NCI-H2107 (cell line): ENCODE measurements around the gene SLC12A7.
"Not testable (repeated sequence)": the region's sequence is repeated elsewhere in the genome, so short reads cannot be mapped to it uniquely, and the experiment has no call there.

ENCODE experiments used
- DNase-seq: peaks from one replicate; lab custom pipeline; 2025; lab: John Stamatoyannopoulos, UW

Gene SLC12A7

GRCh38 chr5:1111727-1112289, at the start of gene SLC12A7:
Gene SLC12A7 (minus strand): TSS chr5:1112063. CDS start chr5:1111991, 72 bp downstream.
- peak; percentile 67 for DNase-seq

- DNase-seq = no peak
Observed at GRCh38 chr5:1161108-1161832, 49.4 kb upstream of the SLC12A7 start.

DNA sequence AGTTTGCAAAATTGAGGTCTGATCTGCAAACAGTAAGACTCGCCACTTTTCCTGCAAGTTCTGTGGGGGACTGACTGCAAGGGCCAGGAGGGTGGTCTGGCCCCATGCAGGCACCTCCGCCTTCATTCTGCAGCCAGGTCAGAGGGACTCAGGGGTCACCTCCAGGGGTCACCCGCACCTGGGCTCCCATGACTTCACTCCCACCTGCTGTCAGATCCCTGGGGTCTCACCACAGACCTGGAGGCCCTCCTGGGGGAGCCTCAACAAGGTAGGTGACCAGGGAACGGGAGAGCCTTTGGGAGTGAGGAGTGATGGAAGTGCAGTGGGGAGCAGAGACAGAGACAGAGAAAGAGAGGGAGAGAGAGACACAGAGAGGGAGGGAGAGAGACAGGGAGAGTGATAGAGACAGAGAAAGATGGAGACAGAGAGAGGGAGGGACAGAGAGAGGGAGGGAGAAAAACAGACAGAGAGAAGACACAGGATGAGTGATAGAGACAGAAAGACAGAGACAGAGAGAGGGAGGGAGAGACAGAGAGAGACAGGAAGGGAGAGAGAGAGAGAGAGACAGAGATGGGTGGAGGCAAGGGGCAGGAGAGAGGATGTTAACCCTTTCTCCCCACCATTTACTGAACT, 48.0 kb upstream of the SLC12A7 start:
- no peak for DNase-seq

DNA sequence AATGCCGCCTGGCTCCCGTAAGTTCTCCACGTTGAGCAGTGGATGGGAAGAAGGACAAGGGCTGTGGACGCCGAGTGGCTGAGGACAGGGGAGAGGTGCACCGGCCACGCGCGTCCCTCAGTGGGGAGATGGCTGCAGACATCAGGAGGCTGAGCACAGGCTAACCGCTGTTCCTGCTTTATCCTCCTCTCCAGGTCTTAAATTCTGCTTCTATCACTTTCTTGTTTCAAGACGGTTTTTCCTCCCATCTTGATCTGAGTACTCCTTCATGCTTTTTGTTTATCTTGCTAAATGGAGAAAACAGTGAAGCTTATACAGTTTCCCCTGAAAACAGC, 47.4 kb upstream of the SLC12A7 start:
- no peak for DNase-seq

- no peak for DNase-seq
Observed at GRCh38 chr5:1158647-1159340, 46.9 kb upstream of the SLC12A7 start.

GRCh38 chr5:1157461-1157986, 45.7 kb upstream of the SLC12A7 start:
- DNase-seq = not testable (repeated sequence)

DNA sequence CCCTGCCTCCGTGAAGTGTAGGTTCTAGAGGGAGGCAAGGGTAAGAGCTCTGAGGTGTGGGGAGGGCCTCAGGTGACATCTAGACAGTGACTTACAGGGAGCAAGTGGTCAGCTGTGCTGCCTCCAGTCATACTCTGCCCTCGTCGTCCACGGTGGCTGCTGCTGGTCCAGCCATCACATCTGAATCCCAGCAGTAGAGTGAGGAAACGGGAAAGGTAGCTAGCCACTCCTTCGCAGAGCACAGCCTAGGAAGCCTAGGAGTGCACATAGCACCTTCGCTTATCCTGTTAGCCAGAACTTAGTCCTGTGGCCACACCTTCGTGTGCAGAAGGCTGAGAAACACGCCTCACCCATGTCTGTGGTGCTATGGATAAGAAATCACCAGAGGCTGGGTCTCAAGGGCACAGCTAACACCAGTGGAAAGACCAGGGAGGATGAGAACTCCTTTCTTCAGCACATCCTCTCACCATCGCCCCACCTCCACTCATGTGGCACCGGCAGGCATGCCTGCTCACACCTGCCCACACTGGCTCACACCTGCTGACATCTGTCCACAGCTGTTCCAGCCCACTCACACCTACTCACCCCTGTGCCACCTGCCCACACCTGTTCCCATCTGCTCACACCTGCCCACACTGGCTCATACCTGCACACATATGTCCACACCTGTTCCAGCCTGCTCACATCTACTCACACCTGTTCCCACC, 45.0 kb upstream of the SLC12A7 start:
- no peak for DNase-seq

DNA sequence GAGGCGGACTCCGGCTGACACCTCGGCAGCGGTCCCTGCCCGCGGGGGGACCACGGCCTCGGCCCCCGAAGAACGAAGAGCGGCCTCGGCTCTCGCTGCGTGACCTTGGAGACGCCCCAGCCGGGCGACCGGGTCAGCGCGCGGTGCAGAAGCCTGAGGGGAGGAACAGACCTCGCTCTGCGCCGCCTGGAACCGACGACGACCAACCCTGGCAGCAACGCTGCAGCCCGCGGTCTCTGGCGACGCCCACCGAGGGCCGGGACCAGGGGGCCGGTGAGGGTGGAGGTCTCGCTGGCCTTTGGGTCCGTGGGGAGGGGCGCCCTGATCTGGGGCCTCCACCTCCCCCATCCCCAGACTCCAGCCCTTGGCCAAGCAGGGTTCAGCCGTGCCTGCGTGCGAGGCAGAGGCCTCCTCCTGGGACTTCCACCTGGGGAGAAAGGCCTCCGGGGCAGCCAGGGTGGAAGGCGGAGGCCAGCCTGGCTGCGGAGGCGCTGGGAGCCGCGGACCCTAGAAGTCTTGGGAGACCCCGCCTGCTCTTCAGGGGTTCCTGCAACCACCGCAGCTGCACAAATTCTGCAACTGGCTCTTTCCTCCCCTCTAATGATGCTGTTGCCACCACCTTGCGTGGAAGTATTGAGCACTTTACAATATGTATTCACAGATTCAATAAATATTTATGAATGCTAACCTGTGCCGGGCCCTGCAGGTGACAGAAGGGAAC, 44.3 kb upstream of the SLC12A7 start:
- no peak for DNase-seq

DNA sequence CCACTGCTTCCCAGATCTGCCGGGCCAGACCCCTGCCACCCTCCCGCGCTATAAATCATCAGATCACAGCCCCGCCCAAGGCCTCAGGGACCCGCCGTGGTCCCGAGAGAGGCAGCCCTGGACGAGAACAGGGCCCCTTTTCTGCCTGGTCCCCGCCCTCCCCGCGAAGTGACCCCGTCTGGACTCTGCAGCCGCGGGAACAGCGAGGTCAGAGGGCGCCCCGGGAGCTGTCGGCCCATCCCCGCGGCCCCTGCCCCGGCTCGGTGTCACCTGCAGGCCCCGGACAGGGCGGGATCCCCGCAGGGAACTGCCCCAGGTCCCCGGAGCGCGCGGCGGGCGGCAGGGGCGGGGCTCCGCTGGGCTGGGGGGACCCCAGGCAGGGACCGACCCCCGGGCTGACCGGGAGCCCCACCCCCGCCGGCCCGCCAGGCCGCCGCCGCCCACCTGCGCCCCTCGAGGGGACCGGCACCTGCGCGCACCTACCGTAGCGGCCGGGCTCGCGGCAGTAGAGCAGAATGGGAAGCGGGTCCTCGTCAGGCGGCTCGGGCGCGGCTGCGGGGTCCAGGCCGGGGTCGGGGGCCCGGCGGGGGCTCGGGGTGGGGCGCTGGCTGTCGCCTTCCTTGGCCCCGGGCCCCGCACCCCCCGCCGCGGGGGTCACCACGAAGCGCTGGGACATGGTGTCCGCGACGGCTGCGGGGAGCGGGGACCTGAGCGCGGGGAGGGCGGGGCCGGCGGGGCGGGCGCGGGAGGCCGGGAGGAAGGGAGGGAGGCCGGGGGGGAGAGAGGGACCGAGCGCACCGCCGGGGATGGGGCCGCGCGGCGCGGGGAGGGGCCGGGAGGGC, 43.5 kb upstream of the SLC12A7 start:
- no peak for DNase-seq

DNA sequence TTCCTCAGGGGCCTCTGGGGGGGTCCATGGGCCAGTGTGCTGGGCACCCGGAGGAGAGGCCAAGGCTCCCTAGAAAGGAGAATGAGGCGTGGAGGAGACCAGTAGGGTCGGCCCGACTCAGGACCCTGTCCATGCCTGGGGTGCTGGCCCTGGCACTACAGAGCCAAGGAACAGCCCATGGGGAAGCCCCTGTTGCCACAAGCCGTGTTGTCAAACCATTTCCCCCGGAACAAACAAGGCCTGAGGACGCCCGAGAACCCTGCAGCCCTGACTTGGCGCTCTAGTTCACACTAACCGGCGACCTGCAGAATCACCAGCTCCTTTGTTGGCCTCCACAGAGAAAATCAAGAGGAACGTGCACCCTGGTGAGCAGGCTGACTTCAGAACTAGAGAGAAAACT, 41.6 kb upstream of the SLC12A7 start:
- DNase-seq = no peak

- no peak for DNase-seq
Observed at GRCh38 chr5:1152771-1153282, 41.0 kb upstream of the SLC12A7 start.

DNA sequence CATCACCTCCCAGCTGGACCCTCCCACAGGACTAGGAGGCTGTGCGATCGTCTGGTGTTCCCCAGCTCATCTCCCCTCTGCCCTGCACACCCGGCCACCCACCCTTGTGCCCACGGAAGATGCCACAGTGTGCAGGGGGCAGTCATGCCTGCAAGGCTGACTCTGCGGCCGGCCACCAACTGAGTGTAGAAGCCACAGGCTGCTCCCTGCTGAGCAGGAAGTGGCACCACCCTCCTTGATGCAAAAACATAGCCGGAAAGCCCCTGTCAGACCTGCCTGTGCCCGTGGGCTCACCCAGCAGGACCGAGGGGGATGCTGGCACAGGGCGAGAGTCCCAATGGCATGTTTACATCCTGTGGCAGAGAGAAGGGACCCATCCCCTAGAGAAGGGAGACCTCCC, 40.3 kb upstream of the SLC12A7 start:
- no peak for DNase-seq

GRCh38 chr5:1151316-1151715, 39.5 kb upstream of the SLC12A7 start:
- no peak for DNase-seq

DNA sequence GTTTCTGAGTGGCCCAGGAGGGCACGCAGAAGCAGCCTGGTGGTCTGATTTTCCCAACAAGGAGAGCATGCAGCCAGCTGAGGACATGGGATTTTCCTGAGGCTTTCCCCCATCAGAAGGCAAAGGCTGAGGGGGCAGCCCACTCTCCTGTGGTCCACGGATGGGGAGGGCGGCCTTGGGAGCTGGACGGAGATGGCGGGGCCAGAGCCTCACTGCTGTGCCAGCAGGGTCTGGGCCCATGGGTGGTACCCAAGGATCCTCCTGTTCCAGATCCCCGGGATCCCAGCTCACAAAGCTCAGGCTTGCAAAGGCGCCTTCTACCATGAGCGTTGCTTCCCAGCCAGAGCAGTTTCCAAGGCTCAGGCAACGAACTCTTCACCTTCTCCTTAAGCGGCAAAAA, 39.0 kb upstream of the SLC12A7 start:
- DNase-seq = no peak

GRCh38 chr5:1144638-1145396, 33.0 kb upstream of the SLC12A7 start:
- DNase-seq = no peak

GRCh38 chr5:1144089-1144488, 32.2 kb upstream of the SLC12A7 start:
- no peak for DNase-seq

- no peak for DNase-seq
Observed at GRCh38 chr5:1143670-1143951, 31.7 kb upstream of the SLC12A7 start.

- no peak for DNase-seq
Observed at GRCh38 chr5:1142886-1143669, 31.2 kb upstream of the SLC12A7 start.

DNA sequence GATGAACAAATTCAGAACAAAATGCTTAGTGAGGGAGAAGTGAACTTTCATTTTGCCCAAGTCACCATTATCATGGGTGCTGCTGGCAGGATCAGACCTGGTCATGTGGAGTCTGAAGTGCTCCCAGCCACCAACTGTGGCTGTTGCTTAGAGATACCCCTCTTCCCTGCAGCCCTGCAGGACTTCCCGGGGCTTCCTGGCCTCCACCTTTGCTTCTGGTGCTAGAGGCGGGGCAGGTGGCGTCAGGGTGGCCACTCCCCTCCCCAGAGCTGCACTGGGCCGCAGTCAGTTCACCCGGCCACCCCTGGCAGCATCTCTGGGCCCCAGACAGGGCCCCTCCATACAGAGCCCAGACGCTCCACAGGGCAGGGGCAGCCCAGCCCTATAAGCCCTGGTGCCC, 30.0 kb upstream of the SLC12A7 start:
- DNase-seq = peak; percentile 36
